Body of pancreas (tissue), 4 donors: Measurements from ENCODE around the gene SLC5A2. TPM values are rescaled to one million over a fixed set of nuclear protein-coding genes. Genes with fewer than 3 reads are reported as not detected.
A peak's percentile ranks its signal among the peaks of the same experiment; 100 is the strongest.

Experiments used
- ATAC-seq: fragments of 150-250 bp; one replicate; pipeline ENCODE4 v1.9.1; 2016
- DNase-seq, 4 donors: peaks; one replicate each; pipeline ENCODE4 v3.0.0-alpha.2; 2019
- H3K27ac ChIP-seq, 4 donors: fragments of 200-600 bp; sonication (generic); 1 replicate in 3 of 4; 2 replicates in 1 of 4; pipeline versions ENCODE4 v1.5.1 to v1.6.1; 2016 to 2019; ENCODE audit warnings: mild to moderate bottlenecking in 1 of 4, mixed read lengths in 1 of 4, moderate library complexity in 1 of 4
- H3K27me3 ChIP-seq, 2 donors: fragments of 200-600 bp; sonication (generic); one replicate each; pipeline ENCODE4 v1.6.0; 2016; ENCODE audit warnings: mild to moderate bottlenecking in 1 of 2
- H3K36me3 ChIP-seq, 2 donors: fragments of 200-600 bp; sonication (generic); replicated peaks in 1 of 2; 2 replicates each; pipeline ENCODE4 v1.5.1; 2016; ENCODE audit warnings: low read depth in 2 of 2; ENCODE audit not compliant: insufficient read depth in 1 of 2
- H3K4me1 ChIP-seq: fragments of 200-600 bp; sonication (generic); one replicate; pipeline ENCODE4 v1.6.0; 2016
- H3K4me3 ChIP-seq, 2 donors: fragments of 200-600 bp; sonication (generic); 1 replicate in 1 of 2; 2 replicates in 1 of 2; pipeline ENCODE4 v1.5.1; 2016 to 2019
- H3K9me3 ChIP-seq, 3 donors: fragments of 200-600 bp; sonication (generic); 1 replicate in 2 of 3; 2 replicates in 1 of 3; pipeline ENCODE4 v1.5.1; 2016
- POLR2A ChIP-seq, 3 donors: fragments of 450-650 bp; IDR thresholded peaks; one replicate each; pipeline ENCODE4 v1.6.1; 2016; ENCODE audit warnings: antibody characterized with exemption in 3 of 3, mild to moderate bottlenecking in 2 of 3
- WGBS, 2 donors: methylation state at CpG; one replicate each; pipeline ENCODE4 v1.1.5; 2017; 5-methylcytosine and 5-hydroxymethylcytosine counted together
- intact Hi-C: fragments of 100-400 bp; cut with DNase I; formaldehyde crosslinking; loops from one replicate; pipeline ENCODE4 v1.15.1; 2023
- total RNA-seq, 2 donors: library from RNA; depleted of rRNA; stranded (reverse); fragments of >200 nt; gene quantifications; one replicate each; pipeline ENCODE4 v1.1.0, GENCODE V29; 2016
- TF ChIP-seq, protein P1 (sequence below), 7 experiments: fragments of 450-650 bp in 4 of 7; fragments of 200-600 bp in 3 of 7; sonication (generic) in 3 of 7; IDR thresholded peaks; one replicate each; pipeline ENCODE4 v1.5.1; 2016 to 2019; ENCODE audit warnings: antibody characterized with exemption in 7 of 7

SLC5A2 gene
- total RNA-seq, 2 donors from 2014 or later: 0.26 TPM; not detected in 1

DNA sequence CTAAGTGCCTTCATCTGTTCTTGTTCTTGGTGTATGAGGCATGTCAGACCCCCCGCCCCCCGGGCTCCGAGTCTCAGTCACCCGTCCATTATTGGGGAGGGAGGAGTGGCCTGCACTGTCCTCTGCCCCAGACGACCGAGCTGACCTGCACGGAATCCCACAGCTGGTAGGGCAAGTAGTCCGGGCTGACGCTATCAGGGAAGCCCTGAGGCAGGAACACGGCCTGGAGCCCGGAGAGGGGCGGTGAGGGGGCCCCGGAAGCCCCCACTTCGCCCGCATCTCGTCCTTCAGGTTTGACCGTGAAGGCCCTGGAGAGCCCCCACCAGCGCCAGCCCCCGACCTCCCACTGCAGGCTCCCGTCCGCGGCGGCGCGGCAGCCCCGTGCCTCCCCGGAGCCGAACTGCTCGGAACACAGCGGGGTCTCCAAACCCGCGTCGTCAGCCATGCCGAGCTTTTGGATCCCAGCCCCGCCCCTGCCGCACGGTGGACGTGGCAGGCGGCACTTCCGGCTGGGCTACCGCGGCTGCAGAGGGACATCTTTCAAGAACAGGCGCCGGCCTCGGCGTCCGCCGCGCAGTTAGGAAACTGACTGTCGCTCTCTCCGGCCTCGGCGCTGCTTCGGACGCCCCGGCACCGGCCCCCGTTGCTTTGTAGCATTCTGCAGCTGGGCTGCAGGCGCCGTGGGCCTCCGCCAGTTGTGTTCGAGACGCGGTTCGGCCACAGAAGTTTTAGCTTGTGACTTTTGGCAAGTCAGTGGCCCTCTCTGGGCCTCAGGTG lies 25.2 kb downstream of the SLC5A2 start, which contains the start of gene RUSF1:
Gene RUSF1, minus strand, starts transcription at position 463 of the 777 bp plus-strand sequence. Its CDS starts 18 bp downstream, at position 445.
- ATAC-seq: peak; percentile 97
- intact Hi-C loops: no loop called here
- DNase-seq: peak; percentile 91 to 94 (median 92)
- peak within 1 kb of the TSS; percentile 85 to 100 for H3K4me3 ChIP-seq
- H3K4me1 ChIP-seq: peaks cover 28% of the 10 kb centered on the region
- no peaks in the 10 kb centered on the region for H3K27me3 ChIP-seq
- H3K27ac ChIP-seq: peak within 1 kb of the TSS; percentile 90 to 93 (median 92)
- H3K9me3 ChIP-seq: no peaks in the 10 kb centered on the region
- TF ChIP-seq, protein P1, sequence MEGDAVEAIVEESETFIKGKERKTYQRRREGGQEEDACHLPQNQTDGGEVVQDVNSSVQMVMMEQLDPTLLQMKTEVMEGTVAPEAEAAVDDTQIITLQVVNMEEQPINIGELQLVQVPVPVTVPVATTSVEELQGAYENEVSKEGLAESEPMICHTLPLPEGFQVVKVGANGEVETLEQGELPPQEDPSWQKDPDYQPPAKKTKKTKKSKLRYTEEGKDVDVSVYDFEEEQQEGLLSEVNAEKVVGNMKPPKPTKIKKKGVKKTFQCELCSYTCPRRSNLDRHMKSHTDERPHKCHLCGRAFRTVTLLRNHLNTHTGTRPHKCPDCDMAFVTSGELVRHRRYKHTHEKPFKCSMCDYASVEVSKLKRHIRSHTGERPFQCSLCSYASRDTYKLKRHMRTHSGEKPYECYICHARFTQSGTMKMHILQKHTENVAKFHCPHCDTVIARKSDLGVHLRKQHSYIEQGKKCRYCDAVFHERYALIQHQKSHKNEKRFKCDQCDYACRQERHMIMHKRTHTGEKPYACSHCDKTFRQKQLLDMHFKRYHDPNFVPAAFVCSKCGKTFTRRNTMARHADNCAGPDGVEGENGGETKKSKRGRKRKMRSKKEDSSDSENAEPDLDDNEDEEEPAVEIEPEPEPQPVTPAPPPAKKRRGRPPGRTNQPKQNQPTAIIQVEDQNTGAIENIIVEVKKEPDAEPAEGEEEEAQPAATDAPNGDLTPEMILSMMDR (IDR thresholded peaks at IDR 0.05): peak in 1 of 7 experiments; percentile 6
- TF ChIP-seq POLR2A (IDR thresholded peaks at IDR 0.05): peak; percentile 75 to 93 (median 90)
- 0% methylated on average over 4 to 62 of the region's 65 CpGs for WGBS, 2 donors
- H3K36me3 ChIP-seq: no peaks in the 10 kb centered on the region

GRCh38 chr16:31508706-31509195 lies 25.8 kb downstream of the SLC5A2 start:
- Histone ChIP-seq H3K36me3 (no peaks in the 10 kb centered on the region), H3K4me3 (peak overlapping the region; percentile 85 to 100), H3K27me3 (no peaks in the 10 kb centered on the region), H3K27ac (peak overlapping the region; percentile 90 to 93 (median 92)), H3K4me1 (peaks cover 28% of the 10 kb centered on the region), H3K9me3 (no peaks in the 10 kb centered on the region)
- intact Hi-C loops: no loop called here
- WGBS, 2 donors: 8 to 10% methylated on average over 6 of the region's 6 CpGs
- ATAC-seq (peak; percentile 16), DNase-seq (no peak)
- TF ChIP-seq, protein P1 (IDR thresholded peaks at IDR 0.05): no peak
- TF ChIP-seq POLR2A (IDR thresholded peaks at IDR 0.05): no peak

GRCh38 chr16:31513126-31513525 lies 30.2 kb downstream of the SLC5A2 start:
- intact Hi-C loops: no loop called here
- Histone ChIP-seq H3K9me3 (no peaks in the 10 kb centered on the region), H3K27me3 (no peaks in the 10 kb centered on the region), H3K4me1 (peaks cover 12% of the 10 kb centered on the region), H3K36me3 (no peaks in the 10 kb centered on the region), H3K27ac (no peak overlapping the region), H3K4me3 (no peak overlapping the region)
- no peak for DNase-seq
- no peak for TF ChIP-seq POLR2A (IDR thresholded peaks at IDR 0.05)
- TF ChIP-seq, protein P1 (IDR thresholded peaks at IDR 0.05): no peak
- ATAC-seq: no peak
- WGBS, 2 donors: 73 to 76% methylated on average over 6 of the region's 6 CpGs

- Histone ChIP-seq H3K4me3 (no peak overlapping the region), H3K9me3 (no peaks in the 10 kb centered on the region), H3K36me3 (no peaks in the 10 kb centered on the region), H3K27ac (no peak overlapping the region), H3K4me1 (peaks cover 12% of the 10 kb centered on the region), H3K27me3 (no peaks in the 10 kb centered on the region)
- DNase-seq: no peak
- intact Hi-C loops: no loop called here
- no peak for ATAC-seq
- TF ChIP-seq, protein P1 (IDR thresholded peaks at IDR 0.05): no peak
- no peak for TF ChIP-seq POLR2A (IDR thresholded peaks at IDR 0.05)
Observed at GRCh38 chr16:31513884-31514283, 31.0 kb downstream of the SLC5A2 start.
